GM19395 (cell line): Measurements from ENCODE around the gene ZCCHC8.

Source experiments
- ATAC-seq: cut with Tn5 transposase; IDR thresholded peaks from one replicate; pipeline ENCODE4 v1.9.1; 2021; ENCODE audit warnings: mild to moderate bottlenecking, moderate library complexity; ENCODE audit not compliant: unreplicated experiment

ZCCHC8 gene

GRCh38 chr12:122500685-122501488 is at the start of gene ZCCHC8:
ZCCHC8 (minus strand) TSS chr12:122500932; CDS start chr12:122500840, 92 bp downstream.
- peak; percentile 92 for ATAC-seq

DNA sequence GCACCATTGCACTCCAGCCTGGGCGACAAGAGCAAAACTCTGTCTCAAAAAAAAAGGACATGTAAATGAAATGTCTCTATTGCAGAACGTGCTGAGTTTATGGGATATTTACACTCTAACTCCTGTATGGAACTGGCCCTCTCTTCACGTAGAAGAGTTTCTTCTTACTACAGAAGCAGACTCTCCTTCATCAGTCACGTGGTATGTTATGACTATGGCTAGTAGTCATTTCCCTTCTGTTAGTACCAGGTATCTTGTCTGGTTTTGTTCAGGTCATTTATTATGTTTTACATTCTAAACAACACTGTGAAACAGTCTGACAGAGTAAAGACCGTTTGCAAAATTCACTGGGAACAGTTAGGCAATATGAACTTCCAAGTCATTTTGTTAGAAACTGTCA is 46.6 kb upstream of the ZCCHC8 start:
- no peak for ATAC-seq

GRCh38 chr12:122545855-122546254 is 45.1 kb upstream of the ZCCHC8 start:
- ATAC-seq = peak; percentile 73

DNA sequence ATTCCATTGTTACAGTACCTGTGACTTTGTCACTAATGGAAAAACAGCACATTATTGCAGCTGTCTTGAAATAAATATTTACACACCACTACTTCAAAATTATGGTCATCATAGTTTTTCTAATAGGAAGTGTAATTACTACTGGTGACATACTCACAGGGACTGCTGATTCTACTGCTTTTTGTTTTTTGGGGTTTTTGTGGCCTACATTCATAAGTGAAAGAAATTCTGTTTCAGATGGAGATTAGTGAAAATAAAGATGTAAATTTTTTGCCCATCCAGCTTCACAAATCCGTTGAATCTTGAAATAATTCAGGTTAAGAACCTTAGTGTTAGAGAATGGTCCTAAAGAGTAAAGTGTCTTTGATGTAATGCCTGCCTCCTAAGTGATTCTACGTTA is 43.8 kb upstream of the ZCCHC8 start:
- ATAC-seq = no peak

GRCh38 chr12:122538496-122538895 is 37.8 kb upstream of the ZCCHC8 start:
- no peak for ATAC-seq

- no peak for ATAC-seq
Measured at GRCh38 chr12:122537021-122537420, 36.3 kb upstream of the ZCCHC8 start.

GRCh38 chr12:122533856-122534255 is 33.1 kb upstream of the ZCCHC8 start:
- no peak for ATAC-seq

GRCh38 chr12:122528992-122529391 is 28.3 kb upstream of the ZCCHC8 start:
- no peak for ATAC-seq

DNA sequence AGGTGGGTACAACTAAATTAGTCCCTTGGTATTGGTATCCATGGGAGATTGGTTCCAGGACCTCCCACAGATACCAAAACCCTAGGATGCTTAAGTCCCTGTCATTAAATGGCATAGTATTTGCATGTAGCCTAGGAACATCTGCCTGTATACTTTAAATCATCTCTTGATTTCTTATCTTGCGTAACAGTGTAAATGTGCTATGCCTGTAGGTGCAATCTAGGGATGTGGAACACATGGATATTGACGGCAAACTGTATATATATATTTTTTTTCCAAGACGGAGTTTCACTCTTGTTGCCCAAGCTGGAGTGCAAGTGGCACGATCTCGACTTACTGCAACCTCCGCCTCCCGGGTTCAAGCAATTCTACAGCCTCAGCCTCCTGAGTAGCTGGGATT is 27.9 kb upstream of the ZCCHC8 start:
- no peak for ATAC-seq

DNA sequence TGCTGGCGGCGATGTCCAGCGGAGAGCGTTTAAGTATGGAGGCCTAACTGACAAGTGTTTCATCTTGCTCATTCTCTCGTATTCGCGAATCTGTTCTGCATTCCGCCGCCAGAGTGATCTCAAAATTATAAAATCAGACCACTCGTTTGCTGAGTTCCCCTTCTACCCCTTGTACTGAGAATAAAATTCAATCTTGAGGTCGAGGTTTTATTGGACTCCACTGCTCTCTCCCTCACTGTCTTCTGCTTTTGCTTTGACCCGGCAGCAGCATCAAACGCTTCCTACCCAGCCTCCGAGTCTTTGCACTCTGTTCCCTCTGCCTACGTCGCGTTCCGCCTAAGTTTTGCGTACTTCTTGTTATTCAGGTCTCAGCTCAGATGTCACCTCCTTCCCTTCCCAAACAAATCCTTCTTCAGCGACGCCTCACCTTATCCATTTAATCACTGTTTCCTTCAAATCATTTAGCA is 26.8 kb upstream of the ZCCHC8 start:
- no peak for ATAC-seq

GRCh38 chr12:122526683-122527477 is 26.1 kb upstream of the ZCCHC8 start, which contains the start of the genes KNTC1 and RSRC2:
KNTC1 (plus strand) TSS chr12:122527249; CDS start chr12:122530064, 2,815 bp downstream.
RSRC2 (minus strand) TSS chr12:122526936; CDS start chr12:122526853, 83 bp downstream.
- ATAC-seq = peak; percentile 90

DNA sequence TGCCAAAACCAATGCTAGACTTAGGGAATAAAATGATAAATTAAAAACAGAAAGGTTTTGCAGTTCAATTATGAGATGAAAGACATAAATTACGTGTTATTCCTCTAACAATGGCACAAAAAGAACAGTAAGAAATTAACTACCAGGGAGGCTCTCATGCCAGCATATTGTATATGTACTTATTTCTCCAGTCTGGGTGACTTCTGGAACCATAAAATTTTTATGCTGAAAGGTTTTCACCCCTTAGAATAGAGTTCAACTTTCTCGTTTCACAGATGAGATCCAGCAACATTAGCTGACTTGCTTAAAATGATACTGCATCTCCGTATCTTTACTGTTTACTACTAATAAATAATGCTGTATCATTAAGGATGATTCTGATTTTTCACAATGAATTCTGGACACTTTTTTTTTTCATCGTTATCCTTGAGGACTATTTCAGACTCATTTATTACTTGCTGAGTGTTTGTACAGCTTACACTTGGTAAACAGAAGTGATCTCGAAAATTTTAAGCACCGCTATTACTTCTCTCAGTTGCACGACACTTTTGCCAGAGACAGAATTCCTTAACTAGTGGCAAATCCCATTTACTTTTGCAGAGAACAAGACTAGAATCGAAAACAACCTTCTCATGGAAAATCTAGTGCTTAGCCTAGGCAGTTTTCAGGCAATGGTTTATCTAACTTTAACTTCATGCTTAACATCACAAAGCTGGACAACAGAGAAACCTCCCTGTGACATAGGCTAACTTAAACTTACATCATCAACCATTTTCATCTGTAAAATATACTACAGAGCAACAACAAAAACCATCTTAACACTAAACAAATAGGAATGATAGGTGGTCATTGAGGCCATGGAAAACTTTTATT is 23.4 kb upstream of the ZCCHC8 start:
- no peak for ATAC-seq

GRCh38 chr12:122523280-122523679 is 22.5 kb upstream of the ZCCHC8 start:
- no peak for ATAC-seq

- ATAC-seq = no peak
Measured at GRCh38 chr12:122520676-122521075, 19.9 kb upstream of the ZCCHC8 start.

DNA sequence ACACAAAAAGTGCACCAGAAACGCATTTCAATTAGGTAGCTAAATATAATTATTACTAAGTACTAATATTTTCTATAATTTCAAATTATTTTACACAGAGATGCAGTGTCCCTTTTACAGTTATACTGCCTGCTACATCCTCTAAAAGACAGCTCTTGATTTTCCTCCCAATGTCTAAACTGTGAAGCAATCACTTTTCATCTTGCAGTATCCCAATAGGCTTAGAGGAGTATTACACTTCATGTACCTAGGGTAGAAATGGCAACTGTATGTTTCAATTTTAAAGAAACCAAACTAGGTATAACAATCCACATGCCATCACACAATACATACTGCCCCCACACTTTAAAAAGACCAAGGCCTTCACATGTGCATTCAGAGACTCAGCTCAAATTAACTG is 18.7 kb upstream of the ZCCHC8 start:
- ATAC-seq = no peak

DNA sequence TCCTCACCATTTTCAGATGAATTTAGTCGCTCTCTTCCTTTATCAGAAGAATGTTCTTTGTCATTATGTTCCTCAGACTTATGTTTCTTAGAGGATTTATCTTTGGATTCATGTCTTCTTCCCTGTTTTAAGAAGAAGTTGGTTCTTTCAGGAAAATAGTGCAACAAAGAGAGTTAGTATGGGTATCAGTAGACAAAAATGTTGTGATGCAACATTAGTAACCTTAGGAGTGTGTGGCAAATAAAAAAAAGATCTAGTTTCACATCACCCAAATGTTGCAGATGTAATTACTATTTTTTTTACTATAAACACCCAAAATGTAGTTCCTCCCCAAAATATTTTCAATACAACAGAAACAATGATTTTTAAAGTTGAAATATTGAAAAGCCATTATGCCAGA is 18.2 kb upstream of the ZCCHC8 start:
- ATAC-seq = no peak

- no peak for ATAC-seq
Measured at GRCh38 chr12:122517877-122518276, 17.1 kb upstream of the ZCCHC8 start.

DNA sequence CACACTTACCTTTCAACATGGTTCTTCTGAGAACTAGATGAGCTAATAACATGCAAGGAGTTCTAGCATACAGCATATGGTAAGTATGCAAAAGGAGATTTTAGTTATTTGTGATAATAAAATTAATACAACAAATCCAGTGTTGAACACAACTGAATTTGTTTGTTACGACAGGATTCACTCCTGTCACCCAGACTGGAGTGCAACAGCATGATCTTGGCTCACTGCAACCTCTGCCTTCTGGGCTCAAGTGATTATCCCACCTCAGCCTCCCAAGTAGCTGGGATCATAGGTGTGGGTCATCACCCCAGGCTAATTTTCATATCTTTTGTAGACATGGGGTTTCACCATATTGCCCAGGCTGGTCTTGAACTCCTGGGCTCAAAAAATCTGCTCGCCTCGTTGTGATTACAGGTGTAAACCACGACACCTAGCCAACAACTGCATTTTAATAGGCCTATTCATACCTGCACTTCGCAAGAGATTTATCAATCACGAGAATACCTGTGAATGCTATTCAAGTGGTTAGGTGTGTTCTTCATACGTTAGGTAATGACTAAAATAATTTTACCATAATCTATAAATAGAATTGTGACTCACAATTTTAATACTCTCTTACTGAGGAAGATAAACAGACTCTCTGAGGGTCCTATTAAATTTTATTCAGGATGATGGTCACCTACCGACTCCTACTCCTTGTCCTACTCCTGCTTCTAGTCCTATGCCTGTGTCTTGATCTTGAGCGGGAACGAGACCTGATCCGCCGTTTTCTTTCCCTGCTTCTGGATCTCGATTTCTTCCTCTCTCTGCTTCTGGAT is 16.0 kb upstream of the ZCCHC8 start:
- no peak for ATAC-seq

GRCh38 chr12:122515275-122515674 is 14.5 kb upstream of the ZCCHC8 start:
- no peak for ATAC-seq

DNA sequence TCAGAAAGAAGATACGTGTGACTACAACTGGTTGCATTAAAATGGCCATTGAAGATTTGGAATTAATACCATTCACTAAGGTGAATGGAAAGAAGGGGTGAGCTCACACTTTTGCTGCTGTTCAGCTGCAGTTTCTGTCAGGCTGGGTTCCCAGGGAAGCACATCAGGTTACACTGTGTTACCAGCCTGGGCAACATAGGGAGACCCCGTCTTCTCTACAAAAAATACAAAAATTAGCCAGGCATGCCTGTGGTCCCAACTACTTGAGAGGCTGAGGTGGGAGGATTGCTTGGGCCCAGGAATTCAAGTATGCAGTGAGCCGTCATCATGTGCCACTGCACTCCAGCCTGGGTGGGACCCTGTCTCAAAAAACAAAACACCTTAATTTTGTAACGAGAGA is 12.9 kb upstream of the ZCCHC8 start:
- ATAC-seq = no peak
